Fibroblast of skin of left biceps (primary cell): ENCODE measurements around the gene CREB3L1.
"Not testable (repeated sequence)": the region's sequence is repeated elsewhere in the genome, so short reads cannot be mapped to it uniquely, and the experiment has no call there.

Experiments
- DNase-seq, 2 experiments: peaks; one replicate each; pipeline ENCODE4 v3.0.0-alpha.2; 2013; ENCODE audit warnings: low read depth in 2 of 2

The CREB3L1 gene

DNA sequence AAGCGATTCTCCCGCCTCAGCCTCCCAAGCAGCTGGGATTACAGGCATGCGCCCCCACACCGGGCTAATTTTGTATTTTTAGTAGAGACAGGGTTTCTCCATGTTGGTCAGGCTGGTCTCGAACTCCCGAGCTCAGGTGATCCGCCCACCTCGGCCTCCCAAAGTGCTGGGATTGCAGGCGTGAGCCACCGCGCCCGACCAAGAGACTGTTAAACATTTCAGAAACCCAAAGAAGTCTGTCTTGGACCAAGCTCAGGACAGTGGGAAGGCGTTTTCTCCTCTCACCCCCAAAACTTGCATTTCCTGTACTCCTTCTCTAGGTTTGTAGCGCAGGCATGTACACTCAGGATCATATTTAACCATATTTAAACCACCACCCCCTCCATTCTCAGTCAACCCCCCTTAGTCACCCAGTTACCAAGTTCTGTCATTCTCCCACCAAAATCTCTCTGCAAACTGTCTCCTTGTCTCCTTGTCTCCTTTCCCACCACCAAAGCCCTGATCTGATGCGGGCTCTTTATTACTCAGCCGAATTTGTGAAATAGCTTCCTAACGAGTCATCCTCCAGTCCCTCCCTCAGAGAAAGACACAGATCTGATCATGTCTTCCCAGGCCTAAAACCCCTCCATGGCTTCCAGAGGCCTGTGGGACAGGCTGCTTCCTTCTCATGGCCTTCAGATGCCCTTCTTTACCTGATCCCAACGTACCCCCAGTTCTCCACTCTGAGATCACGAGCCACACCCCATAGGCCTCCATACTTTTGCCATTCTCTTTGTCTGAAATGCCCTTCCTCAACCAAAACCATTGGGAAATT lies 29.0 kb upstream of the CREB3L1 start:
- peak; percentile 95 for DNase-seq

DNA sequence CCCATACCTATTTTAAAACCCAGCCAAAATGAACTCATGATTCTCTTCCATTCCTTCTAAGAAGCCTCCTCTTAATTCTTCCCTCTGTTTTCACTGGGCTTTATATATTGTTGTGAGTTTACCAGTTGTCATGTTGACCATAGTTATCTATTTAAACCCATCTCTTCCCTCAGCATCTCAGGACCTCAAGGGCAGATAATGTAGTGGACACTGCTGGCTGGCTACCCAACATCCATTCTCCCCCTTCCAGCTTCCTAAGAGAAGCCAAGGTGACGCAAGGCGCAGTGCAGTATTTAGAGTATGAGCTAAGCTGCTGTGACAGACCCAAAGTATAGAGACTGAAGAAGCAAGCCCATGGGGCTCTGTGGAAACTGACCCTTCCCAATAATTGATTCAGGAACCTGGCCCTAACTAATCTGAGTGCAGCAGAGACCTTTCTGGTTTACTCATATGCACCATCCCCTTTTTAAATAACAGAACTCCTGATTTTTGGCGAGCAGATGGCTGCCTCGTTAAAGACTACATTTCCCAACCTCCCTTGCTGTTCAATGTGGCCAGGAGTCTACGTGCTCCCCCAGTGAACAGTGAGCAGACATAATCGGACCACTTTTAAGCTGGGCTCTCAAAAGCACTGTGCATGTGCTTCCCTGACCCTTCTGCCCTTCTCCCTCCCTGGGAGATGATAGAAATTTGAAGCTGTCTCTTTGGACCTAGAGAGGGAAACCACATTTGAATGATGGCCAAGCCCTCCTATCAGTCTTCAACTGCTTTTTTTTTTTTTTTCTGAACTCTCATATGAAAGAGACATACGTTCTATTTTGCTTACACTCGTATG lies 28.1 kb upstream of the CREB3L1 start:
- DNase-seq = peak; percentile 69 to 70

DNA sequence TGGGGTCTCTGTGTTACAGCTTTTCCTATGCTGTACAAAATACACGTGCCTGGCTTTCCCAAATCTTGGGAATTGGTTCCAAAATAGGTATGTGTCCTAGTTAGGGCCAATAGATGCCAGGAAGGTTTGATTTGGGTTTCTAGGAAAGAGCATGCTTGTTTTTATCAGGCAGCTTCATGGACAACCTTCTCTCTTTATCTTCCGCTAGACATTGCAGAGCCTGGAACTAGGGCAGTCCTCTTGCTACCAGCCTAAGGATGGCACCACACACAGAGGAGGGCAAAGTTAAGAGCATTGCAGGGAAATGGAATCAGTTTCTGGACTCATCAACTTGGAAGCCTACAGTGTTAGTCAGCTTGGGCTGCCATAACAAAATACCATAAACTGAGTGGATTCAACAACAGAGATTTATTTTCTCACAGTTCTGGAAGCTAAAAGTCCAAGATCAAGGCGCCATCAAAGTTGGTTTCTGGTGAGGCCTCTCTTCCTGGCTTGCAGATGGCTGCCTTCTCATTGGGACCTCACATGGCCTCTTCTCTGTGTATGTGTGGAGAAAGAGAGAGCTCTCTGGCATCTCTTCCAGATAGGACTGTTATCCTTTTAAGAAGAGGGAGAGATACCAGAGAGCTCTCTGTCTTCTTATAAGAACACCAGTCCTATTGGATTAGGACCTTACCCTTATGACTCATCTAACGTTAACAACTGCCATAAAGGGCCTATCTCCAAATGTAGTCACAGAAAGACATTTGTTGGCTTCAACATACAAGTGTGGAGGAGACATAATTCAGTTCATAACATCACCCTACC lies 27.3 kb upstream of the CREB3L1 start:
- no peak for DNase-seq

DNA sequence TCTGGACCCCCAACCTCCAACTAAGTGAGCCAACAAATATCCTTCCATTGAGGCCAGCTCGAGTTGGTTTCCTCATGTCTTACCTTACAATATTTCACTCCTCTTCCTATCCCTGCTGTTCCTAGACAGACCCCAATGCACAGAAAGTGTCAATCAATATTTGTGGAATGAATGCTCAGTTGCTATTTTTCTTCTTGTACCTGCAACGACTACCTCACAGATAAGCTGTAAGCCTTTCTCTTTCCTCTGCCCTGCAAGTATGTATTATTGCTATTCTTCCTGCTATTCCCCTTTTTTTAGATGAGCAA lies 26.8 kb upstream of the CREB3L1 start:
- DNase-seq = no peak

DNA sequence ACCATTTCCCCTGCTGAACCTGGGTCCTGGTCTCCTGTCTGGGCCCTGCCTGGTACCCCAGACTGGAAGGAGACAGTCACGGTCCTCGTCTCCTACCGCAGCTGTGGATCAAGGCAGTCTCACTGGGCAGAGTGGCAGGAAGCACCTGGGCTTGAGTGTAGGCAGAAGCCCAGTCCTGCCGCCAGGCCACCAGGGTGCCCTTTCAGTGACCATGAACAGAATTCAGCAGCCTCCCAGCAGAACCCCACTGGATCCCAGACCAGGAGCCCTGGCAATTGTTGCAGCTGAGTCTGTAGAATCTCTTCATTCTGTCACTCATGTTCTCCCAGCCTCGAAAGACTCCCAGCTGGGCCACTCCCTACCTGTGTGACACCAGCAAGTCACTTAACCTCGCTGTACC lies 25.5 kb upstream of the CREB3L1 start:
- DNase-seq = no peak

DNA sequence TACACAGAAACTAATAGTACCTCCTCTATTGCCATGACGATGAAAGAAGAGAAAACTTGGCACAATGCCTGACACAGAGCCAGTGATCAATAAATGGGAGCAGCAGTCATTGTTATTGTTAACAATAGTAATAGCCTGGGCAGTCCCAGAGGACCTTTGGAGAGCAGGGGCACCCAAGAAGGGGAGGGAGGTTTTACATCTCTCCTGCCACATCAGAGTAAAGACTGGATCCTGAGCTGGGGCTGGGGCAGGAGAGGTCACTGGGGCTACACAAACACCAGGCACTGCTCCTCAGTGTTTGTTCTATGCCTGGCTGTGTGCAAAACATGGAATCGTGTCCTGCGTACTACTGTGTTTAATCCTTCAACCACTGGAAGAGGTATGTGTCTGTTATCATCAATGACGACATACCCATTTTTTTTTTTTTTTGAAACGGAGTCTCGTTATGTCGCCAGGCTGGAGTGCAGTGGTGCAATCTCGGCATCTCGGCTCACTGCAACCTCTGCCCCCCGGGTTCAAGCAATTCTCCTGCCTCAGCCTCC lies 25.0 kb upstream of the CREB3L1 start:
- DNase-seq = no peak

DNA sequence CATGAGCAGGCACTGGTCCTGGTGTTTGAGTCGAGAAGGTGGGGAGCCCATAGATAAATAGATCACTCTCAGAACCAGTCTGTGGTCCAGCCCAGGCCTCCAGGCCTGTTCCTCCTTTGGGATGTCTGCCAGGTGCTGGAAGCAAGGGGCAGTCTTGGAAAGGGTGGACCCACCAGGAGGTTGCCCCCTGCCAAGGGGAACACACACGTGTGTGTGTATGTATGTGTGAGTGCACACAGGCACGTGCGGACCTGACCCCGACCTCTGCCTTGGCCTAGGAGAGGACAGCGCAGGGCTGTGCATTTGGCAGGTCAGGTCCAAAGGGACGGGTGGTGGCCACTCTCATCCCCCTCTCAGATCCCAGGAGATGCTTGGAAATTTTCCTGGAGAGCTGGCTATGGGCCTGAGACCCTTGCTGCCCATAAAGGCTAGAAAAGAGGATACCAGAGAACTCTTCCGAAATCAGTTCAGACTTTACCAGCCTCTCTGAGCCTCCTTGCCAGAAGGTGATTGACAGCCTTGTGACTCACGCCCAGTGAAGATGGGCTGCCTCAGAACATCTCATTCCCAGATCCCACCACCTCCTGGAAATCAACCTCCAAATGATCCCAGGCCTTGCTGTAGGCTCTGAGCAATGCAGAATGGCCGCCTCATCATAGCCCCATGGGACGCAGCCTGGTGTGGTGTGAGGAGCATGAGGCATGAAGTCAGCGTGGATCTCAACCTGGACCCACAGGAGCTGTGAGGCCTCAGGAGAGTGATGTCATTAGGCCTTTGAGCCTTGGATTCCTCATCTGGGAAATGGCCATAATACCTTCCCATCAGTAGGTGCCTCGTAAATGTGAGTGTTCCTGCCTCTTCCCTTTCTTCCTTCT lies 24.0 kb upstream of the CREB3L1 start:
- DNase-seq = no peak

DNA sequence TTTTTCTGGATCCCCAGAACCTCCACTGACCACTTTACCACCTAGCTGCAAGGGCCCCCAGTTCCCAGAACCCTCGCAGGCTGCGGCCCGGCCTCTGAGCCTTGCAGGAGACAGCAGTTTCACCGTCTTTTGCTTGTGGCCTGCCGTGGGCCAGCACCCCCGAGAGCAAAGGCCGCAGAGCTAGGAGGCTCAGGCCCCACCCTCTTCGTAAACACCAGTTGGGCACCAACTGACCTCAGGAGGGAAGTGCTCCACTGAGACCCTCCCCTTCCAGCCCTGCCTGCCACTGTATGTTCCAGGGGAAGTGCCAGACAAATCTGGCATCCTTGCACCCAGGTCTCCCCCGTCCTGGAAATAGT lies 23.4 kb upstream of the CREB3L1 start:
- no peak for DNase-seq

DNA sequence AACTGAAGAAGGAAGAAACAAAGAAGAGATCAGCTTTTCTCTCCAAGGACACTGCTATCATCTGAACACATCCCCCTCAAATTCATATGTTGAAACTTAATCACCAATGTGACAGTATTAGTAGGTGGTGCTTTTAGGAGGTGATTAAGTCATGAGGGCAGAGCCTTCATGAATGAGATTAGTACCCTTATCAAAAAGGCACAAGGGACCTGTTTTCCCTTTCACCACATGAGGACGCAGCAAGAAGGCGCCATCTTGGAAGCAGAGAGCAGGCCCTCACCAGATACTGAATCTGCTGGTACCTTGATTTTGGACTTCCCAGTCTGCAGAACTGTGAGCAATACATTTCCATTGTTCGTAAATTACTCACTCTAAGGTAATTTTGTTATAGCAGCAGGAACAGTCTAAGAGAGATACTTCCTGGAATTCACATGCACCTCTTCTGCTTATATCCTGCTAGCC lies 20.9 kb upstream of the CREB3L1 start:
- no peak for DNase-seq

DNA sequence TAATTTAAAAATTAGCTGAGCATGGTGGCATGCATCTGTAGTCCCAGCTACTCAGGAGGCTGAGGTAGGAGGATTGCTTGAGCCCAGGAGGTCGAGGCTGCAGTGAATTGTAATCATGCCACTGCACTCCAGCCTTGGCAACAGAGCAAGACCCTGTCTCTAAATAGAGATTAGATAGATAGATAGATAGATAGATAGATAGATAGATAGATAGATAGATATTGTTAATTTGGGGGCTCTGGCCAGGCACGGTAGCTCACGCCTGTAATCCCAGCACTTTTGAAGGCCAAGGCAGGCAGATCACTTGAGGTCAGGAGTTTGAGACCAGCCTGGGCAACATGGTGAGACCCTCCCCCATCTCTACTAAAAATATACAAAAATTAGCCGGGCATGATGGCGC lies 18.1 kb upstream of the CREB3L1 start:
- DNase-seq = not testable (repeated sequence)

DNA sequence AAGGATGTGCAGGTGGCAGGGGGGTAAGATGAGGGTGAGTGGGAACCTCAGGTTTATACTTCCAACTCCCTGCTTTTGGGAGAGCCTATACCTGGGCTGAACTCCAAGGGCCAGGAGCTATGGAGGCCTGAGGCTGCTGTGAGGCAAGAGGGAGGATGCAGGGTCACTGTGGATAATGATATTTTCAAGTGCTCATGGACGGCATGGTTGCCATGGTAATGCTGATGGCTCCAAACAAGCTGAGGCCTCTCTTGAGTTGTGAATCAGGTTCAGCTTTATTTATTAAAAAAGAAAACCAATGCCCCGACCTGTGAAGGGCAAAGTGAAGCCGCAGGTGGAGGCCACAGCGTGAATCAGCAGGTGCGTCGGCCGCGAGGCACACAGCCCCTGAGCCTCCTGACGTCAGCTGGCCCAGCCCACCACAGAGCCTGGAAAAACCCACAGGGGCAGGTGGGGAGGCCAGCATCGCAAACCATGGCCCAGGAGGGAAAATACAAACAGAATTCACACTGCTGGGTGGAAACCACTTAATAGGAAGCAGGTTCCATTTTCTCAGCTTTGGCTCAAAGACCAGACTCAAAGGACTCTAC lies 17.4 kb upstream of the CREB3L1 start:
- DNase-seq = no peak

DNA sequence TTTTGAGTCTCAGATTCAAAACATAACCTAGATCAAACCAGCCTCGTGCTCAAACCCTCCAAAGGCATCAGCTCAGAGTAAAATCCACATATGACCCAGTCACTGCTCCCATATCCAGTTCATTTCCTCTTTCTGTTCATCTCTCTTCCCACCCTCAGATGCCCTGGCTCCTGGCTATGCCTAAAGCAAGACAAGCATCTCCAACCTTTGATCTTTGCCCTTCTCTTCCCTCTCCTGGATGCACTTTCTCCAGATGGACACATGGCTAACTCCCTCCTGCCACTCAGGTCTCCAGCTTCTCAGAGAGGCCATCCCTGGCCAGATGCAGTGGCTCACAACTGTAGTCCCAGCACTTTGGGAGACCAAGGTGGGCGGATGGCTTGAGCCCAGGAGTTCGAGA lies 14.3 kb upstream of the CREB3L1 start:
- no peak for DNase-seq

DNA sequence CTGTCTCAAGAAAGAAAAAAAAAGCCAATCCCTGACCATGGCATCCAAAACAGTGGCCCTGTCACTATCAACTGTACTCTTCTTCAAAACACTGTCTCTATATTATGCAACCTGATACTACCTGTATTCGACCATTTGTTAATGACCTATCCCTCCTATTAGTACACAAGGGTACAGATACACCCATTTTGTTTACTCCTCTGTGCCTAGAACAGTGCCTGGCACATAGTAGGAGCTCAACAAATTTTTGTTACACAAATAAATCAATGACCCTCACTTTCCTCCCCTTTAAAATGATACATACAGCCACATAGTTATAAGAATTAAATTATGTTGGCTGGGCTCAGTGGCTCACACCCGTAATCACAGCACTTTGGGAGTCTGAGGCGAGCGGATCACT lies 13.4 kb upstream of the CREB3L1 start:
- no peak for DNase-seq

DNA sequence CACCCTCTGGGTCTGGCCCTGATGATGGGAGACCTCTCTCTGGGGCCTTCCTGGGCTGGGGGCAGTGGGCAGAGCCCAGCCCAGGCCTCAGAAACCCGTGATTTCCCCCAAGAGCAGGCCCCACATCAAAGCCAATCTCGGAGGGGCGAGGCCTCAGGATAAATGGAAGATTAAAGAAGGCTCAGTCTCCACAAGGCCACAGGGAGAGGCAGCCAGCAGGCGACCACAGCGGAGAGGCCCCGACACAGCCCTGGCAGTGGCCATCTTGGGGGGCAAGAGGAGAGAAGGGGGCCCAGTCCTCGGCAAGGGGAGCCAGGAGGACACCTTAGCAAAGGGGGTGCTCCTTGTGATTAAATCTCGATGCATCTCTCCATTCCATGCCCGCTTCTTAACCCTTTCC lies 12.5 kb upstream of the CREB3L1 start:
- no peak for DNase-seq

DNA sequence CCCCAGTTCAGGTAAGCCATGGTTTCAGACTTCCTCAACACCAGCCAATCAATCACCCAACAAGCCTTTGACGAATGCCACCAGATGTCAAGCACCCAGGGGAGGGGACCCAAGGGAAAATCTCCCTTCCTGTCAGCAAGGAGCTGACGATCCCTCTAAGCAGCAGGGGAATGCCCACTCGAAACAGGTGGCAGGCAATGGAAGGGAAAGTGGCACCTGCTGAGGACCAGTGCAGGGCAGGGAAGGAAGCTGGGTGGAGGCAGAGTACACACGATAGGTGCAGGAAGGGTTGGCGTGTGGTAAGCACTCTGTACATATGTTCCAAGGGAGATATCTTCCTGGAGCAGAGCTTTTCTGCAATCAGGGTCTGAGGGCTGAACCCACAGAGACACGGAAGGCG lies 11.7 kb upstream of the CREB3L1 start:
- no peak for DNase-seq

DNA sequence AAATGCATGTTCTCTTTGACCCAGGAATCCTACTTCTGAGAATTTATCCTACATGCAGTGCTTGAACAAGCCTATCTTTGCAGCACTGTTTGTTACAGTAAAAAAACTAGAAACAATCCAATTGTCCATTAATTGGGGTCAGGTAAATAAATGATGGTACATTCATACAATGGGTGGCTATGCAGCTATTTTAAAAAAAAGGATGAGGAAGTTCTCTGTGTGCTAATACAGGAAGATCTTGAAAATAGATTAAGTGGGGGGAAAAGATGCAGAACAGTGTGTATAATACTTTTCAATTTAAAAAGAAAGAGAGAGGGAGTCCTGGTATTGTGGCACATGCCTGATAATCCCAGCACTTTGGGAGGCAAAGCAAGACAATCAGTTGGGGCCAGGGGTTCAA lies 9.5 kb upstream of the CREB3L1 start:
- DNase-seq = no peak

DNA sequence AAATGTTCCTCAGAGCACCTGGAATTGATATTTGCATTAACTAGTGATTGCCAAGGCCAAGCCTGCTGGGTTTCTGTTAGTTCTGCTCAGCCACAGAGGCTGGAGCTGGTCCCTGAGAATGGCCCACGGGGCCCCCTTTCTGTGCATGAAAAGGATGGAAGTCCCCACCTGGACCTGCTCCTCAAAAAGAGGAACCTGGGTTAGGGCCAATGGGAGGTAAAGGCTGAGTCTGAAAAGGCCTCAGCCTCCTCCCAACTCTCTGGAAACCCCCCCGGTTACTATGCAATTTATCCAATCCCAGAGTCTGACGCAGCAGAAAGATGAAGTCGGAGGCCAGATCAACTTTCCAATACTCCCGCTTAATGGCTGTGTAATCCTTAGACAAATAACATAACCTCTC lies 6.8 kb upstream of the CREB3L1 start:
- DNase-seq = no peak

DNA sequence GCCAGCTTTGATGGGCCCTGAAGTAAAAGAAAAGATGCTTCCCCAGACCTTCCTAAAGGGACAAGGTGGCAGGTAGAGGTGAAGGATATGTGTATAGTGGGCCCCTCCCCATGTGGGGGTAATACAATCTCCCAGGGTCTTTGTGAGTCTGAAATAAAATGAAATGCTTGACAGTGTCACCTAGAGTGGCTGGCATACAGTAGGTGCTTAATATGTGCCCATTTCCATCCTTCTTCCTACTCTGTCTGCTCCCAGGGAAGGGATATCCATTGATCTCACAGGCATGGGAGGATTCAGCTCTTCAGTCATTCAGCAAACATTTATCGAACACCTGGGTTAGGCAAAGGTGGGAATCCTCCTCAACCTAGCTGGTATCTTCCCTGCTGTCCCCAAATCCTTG lies 6.1 kb upstream of the CREB3L1 start:
- DNase-seq = no peak

DNA sequence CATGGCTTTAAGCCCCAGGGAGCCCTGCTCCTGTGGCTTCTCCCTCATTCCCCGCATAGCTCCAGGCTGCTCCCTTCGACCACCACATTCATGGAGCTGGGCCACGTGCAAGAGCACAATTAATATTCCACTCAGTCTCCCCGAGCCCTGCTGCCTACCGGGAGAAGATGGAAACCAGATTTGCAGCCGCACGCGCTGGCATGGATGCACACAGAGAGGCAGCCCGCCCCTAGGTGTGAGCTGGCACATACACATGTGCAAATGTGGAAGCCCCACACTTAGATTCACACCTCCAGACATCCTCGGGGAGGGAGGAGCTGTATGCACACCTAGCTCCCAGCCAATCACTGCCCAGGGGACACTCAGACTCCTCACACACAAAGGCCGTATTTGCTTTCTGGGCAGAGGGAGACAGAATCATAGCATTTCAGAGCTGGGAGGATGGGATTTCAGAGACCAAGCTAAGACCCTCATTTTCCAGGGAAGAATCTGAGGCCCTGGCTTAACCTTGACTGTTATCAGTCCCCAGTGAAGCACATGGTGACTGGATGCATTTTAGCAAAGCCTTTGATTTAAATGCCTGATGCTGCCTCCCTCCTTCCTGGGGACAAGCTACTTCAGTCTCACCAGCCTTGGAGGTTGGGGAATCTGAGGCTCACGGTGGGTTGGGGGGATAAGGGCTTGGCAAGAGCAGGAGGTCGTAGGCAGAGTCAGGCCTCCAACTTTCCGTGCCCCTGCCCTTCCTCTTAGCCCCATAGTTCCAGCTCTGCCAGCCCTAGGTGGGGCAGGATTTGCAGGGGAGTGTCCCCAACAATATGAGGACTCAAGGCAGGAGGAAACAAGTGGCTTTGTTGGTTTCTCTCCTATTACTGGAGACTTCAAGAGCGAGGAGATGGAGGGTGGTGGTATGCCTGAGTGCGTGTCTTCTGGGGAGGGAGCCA lies 5.3 kb upstream of the CREB3L1 start:
- DNase-seq = no peak
